ENCODE data around the gene ARID1B.

ARID1B gene

GRCh38 chr6:156992020-156992804 is 215.0 kb downstream of the ARID1B start:
- DNase-seq (ENCODE audit: low spot score), result no peak

DNA sequence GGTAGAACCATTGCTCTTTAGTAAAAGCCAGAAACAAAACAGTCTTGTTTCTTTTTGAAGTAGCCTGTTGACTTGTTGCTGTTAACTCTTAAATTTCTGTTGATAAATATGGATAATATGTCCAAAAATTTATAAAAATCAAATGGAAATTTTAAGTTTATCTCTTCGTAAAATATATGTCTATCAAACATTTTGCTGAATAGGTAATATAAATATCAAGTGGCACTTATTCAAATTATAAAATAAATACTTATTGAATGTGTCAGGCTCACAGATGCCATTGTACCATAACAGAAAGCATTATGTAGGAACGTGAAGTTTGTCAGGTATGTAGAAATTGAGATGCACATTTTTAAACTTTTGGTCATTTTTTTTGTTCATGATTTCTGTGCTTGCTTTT is 216.5 kb downstream of the ARID1B start:
- no peak for DNase-seq (ENCODE audit: low spot score)

DNA sequence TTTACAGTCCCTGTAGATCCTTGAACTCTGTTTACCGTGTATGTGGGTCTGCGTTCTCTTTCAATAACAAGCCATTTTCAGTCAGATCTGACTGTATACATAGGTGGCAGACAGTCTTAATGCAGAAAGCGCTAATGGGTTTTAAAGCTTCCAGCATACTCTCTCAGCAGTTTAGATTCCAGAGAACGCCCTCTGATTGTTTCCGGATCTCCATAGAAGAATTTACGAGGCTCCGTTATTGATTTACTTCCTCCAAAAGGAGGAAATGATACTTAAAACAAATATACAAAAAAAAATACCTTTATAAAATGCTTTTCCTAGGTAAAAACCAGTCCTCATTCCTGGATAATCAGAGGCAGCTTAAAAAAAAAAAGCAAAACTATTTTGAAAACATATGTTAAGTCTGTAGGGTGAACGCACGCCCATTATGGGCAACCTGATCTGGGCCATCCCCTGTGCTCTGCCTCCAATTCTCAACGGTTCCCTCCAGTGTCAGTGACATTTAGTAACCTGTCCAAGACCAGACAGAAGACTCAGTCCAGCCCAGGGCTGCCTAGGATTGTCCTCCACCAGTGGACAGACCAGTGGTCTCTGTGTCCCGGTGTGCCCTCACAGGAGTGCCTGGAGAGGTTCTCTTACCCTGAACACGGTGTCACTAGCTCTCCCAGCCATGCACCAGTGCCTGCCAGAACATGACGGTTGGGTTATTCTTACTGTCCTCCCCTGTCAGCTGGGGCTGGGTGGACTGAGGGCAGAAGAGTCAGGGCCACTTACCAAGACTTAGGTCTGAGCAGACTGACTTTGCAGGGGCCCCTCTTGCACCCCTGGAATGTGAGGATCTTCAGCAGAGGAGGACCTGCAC is 217.3 kb downstream of the ARID1B start:
- no peak for DNase-seq (ENCODE audit: low spot score)

GRCh38 chr6:156995502-156995901 is 218.3 kb downstream of the ARID1B start:
- no peak for DNase-seq (ENCODE audit: low spot score)

DNA sequence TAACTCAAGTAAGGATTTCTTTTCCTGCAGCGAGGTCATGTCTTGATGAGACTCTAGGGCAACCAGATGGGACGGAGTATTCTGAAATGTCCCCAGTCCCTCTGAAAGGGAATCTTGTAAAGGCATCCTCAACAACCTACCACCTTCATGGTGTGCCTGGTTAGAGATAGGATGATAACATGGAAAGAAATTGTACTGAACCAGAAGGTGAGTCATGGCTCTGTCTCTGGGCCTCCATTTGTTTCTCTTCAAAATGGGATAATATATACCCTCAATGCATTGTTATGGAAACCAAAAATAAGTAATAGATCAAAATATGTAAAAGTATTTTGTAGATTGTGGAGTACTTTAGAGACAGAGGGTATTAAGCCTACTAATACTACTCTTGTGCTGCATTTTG is 219.1 kb downstream of the ARID1B start:
- DNase-seq (ENCODE audit: low spot score), result no peak

DNA sequence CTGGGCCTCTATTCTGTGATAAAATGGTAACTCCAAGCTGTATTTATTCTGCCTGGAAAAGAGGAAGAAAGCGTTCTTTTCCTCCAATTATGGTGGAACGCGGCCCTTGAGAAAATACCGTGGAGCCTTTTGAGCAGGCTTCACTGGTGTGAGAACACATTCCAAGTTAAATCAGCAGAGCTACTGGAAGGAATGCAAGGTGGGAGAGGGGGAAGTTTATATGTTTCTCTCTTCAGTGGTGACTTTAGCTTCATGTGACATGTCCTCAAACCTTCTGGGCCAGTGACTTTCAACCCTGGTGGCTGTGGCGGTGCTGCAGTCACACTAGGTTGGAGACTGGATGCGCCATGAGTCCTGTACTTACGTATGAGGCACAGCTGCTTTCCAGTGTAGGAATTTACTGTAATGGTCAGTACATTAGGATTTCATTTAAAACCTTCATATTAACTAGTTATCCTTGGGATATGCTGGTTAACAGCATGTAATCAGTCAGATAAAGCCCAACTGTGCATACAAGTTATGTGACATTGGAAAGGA is 221.7 kb downstream of the ARID1B start:
- no peak for DNase-seq (ENCODE audit: low spot score)

DNA sequence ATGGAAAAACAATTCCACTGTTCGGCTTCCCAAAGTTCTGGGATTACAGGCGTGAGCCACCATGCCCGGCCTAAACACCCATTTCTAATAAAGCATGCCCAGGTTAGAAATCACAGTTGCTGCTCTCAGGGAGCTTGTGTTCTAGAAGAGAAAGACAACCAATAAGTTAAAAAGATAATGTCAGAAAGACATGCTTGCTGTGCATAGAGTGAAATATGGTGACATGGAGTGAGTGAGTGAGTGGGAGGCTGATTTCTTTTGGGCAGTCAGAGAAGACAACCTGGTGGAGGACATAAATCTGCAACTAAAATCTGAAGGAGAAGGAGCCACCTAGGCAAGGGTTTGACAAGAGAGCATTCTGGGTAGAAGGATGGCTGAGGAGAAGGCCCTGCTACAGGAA is 222.6 kb downstream of the ARID1B start:
- DNase-seq (ENCODE audit: low spot score), result no peak

DNA sequence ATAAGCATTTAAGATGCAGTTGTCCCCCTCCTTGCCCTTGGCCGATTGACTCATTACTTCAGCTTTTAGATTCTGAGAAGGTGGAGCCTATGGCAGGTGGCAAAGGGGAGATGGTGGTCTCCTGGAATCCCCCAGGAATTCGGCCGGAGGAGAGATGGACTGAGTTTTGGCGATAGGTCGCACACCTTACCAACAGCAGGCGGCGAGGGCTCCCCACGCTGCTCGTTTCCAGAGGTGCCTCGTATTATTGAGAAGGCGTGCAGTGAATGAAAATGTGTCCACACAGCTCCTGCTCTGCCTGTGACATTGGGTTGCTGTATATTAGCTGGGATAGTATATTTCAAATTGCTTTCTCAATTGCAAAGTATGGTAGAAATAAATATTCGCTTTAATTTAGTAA is 224.5 kb downstream of the ARID1B start:
- DNase-seq (ENCODE audit: low spot score), result no peak

GRCh38 chr6:157002774-157003173 is 225.6 kb downstream of the ARID1B start:
- DNase-seq (ENCODE audit: low spot score), result no peak

DNA sequence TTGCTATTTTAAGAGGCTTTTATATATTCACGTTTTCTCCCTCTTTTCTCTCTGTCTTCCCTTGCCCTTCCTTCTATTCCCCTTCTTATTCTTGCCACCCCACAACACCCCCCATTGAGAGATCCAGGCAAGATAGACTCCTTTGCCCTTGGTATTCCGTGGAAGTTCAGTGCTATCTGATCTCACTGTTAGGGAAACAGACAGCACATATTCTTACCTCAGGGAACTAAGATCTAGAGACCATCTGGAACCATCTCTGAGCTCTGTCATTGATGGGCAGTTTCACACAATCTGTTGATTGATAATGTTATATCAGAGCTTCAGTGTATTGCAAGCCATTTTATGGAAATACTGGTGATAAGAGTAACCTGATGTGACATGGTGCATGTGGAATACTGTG is 228.8 kb downstream of the ARID1B start:
- DNase-seq (ENCODE audit: low spot score), result no peak

DNA sequence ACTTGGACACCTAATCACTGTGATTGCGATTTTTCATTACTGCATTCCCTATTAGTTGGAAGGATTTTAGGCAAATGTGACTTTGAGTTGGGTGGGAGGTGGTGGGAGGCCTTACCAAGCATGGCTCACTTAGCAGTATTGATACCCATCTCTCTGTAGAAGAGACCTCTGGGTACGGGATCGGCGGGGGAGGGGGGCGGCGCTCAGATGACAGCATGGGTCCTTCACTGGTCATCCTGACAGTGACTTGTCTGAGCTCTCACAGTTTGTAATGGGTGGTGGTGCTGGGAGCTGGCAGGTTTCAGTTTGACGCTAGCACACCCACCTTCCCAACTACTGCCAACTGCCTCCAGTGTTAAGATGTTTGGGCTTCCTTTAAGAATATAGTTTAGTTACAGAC is 231.4 kb downstream of the ARID1B start:
- no peak for DNase-seq (ENCODE audit: low spot score)

DNA sequence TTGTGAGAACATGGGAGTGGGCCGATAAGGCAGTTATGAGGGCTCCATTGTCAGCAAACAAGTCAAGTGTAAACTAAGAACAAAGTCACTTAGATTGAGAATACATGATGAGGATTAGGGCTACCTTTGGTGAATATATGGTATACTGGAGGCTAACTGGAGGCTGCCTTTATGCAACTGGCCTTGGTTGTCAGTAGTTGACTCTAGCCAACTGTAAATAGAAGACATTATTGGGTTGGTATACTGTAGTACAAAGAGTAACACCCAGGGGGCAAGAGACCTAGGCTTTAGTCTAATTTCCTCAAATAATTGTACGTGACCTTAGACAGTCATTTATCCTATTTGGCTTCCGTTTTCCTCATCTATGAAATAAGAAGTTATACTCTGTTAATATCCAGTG is 235.2 kb downstream of the ARID1B start:
- DNase-seq (ENCODE audit: low spot score), result no peak

GRCh38 chr6:157013649-157014304 is 236.6 kb downstream of the ARID1B start:
- DNase-seq (ENCODE audit: low spot score), result no peak

- no peak for DNase-seq (ENCODE audit: low spot score)
These were observed 237.7 kb downstream of the ARID1B start for GRCh38 chr6:157014871-157015270.

GRCh38 chr6:157017022-157017421 is 239.8 kb downstream of the ARID1B start:
- DNase-seq (ENCODE audit: low spot score), result no peak

GRCh38 chr6:157017861-157018260 is 240.7 kb downstream of the ARID1B start:
- no peak for DNase-seq (ENCODE audit: low spot score)

- DNase-seq (ENCODE audit: low spot score), result no peak
These were observed 242.0 kb downstream of the ARID1B start for GRCh38 chr6:157019115-157019641.

- DNase-seq (ENCODE audit: low spot score), result peak; percentile 9
These were observed 242.6 kb downstream of the ARID1B start for GRCh38 chr6:157019733-157020132.

- DNase-seq (ENCODE audit: low spot score), result no peak
These were observed 243.2 kb downstream of the ARID1B start for GRCh38 chr6:157020398-157020797.

- DNase-seq (ENCODE audit: low spot score), result peak; percentile 53
These were observed 243.7 kb downstream of the ARID1B start for GRCh38 chr6:157020881-157021343.

GRCh38 chr6:157021344-157021992 is 244.3 kb downstream of the ARID1B start:
- DNase-seq (ENCODE audit: low spot score), result peak; percentile 86
